GM23248 (cell line): ENCODE results near the gene SLC5A11. TPM values are rescaled to one million over a fixed set of nuclear protein-coding genes. Genes with fewer than 3 reads are reported as not detected.
A peak's percentile ranks its signal among the peaks of the same experiment; 100 is the strongest.

Experiments used
- DNase-seq: peaks from one replicate; pipeline ENCODE4 v3.0.0-alpha.2; 2015
- H2AFZ ChIP-seq: fragments of 200-600 bp; sonication (generic); 2 replicates; pipeline ENCODE4 v1.6.1; 2016; ENCODE audit warnings: antibody characterized with exemption
- H3F3A ChIP-seq: fragments of 200-600 bp; sonication (generic); 2 replicates; pipeline ENCODE4 v1.6.1; 2016; ENCODE audit warnings: mild to moderate bottlenecking, antibody characterized with exemption, mixed run types; ENCODE audit not compliant: insufficient read depth
- H3K27ac ChIP-seq: fragments of 200-600 bp; sonication (generic); 2 replicates; pipeline ENCODE4 v1.5.1; 2016; ENCODE audit warnings: mild to moderate bottlenecking
- H3K27me3 ChIP-seq: fragments of 200-600 bp; sonication (generic); replicated peaks from 2 replicates; pipeline ENCODE4 v1.6.1; 2016; ENCODE audit warnings: mild to moderate bottlenecking; ENCODE audit not compliant: insufficient read depth
- H3K36me3 ChIP-seq: fragments of 200-600 bp; sonication (generic); 2 replicates; pipeline ENCODE4 v1.6.1; 2016; ENCODE audit warnings: low read depth, mild to moderate bottlenecking
- H3K4me1 ChIP-seq: fragments of 200-600 bp; sonication (generic); 2 replicates; pipeline ENCODE4 v1.6.1; 2016; ENCODE audit warnings: mild to moderate bottlenecking; ENCODE audit not compliant: insufficient read depth
- H3K4me2 ChIP-seq: fragments of 200-600 bp; sonication (generic); one replicate; pipeline ENCODE4 v1.6.1; 2016; ENCODE audit warnings: mild to moderate bottlenecking; ENCODE audit not compliant: unreplicated experiment
- H3K4me3 ChIP-seq: fragments of 200-600 bp; sonication (generic); 2 replicates; pipeline ENCODE4 v1.5.1; 2016; ENCODE audit warnings: mild to moderate bottlenecking
- H3K79me2 ChIP-seq: fragments of 200-600 bp; sonication (generic); 2 replicates; pipeline ENCODE4 v1.6.1; 2016; ENCODE audit warnings: mild to moderate bottlenecking; ENCODE audit not compliant: insufficient read depth
- H3K9ac ChIP-seq: fragments of 200-600 bp; sonication (generic); 2 replicates; pipeline ENCODE4 v1.6.1; 2016; ENCODE audit warnings: mild to moderate bottlenecking
- H3K9me2 ChIP-seq: fragments of 200-600 bp; sonication (generic); 2 replicates; pipeline ENCODE4 v1.6.1; 2016; ENCODE audit warnings: mixed run types, mild to moderate bottlenecking, moderate library complexity; ENCODE audit not compliant: insufficient read depth
- H3K9me3 ChIP-seq: fragments of 200-600 bp; sonication (generic); one replicate; pipeline ENCODE4 v1.6.1; 2017; ENCODE audit warnings: low read depth
- H4K20me1 ChIP-seq: fragments of 200-600 bp; sonication (generic); 2 replicates; pipeline ENCODE4 v1.6.0; 2016; ENCODE audit not compliant: insufficient read depth
- EZH2 ChIP-seq: fragments of 200-600 bp; sonication (generic); IDR thresholded peaks from 2 replicates; pipeline ENCODE4 v1.6.1; 2018; ENCODE audit warnings: antibody characterized with exemption, mild to moderate bottlenecking; ENCODE audit not compliant: insufficient read depth, poor library complexity, severe bottlenecking
- EZH2phosphoT487 ChIP-seq: fragments of 200-600 bp; sonication (generic); IDR thresholded peaks from 2 replicates; pipeline ENCODE4 v1.6.1; 2018; ENCODE audit warnings: antibody characterized with exemption, moderate library complexity, mild to moderate bottlenecking, low read depth; ENCODE audit not compliant: insufficient read depth
- WGBS, 2 experiments: methylation state at CpG; one replicate each; pipeline ENCODE4 v1.1.6; 2015 to 2017; ENCODE audit warnings: low lambda C conversion rate in 2 of 2, low coverage in 1 of 2; ENCODE audit errors: missing lambda C conversion rate in 2 of 2; 5-methylcytosine and 5-hydroxymethylcytosine counted together
- in situ Hi-C: fragments of 300-500 bp; cut with MboI; formaldehyde crosslinking; loops from 2 replicates; pipeline ENCODE4 v1.15.0; 2020
- polyA plus RNA-seq: library from polyadenylated mRNA; unstranded; fragments of >200 nt; fragmentation: Nextera tagmentation; extraction: Ambion mirVana; gene quantifications from 2 replicates; pipeline ENCODE4 v1.2.1, GENCODE V29; 2016
- total RNA-seq: library from RNA; depleted of rRNA; stranded (reverse); fragments of >200 nt; shearing (Covaris generic); gene quantifications from 2 replicates; pipeline ENCODE4 v1.2.3, GENCODE V29; 2014

Gene SLC5A11
- total and polyA plus RNA-seq, 2 experiments from 2014 or later: not detected

DNA sequence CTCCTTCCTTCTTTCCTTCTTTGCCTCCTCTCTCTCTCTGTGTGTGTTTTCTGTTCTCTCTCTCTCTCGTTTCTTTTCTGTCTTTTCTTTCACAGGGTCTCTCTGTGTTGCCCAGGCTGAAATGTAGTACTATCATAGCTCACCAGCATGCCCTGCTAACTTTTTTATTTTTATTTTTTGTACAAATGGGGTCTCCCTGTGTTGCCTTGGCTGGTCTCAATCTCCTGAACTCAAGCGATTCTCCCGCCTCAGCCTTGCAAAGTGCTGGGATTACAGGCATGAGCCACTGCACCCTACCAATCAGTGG is 1.5 kb downstream of the SLC5A11 start:
- Histone ChIP-seq H3K9me3 (no peaks in the 10 kb centered on the region), H3K9me2 (no peaks in the 10 kb centered on the region), H3K9ac (no peak overlapping the region), H3K4me1 (peaks cover 18% of the 10 kb centered on the region; the same call in 1 of the 2 replicates), H2AFZ (no peak overlapping the region), H3K4me2 (no peak overlapping the region), H3K27ac (no peak overlapping the region), H3K4me3 (no peak overlapping the region), H3F3A (peaks cover 21% of the 10 kb centered on the region), H3K27me3 (no peaks in the 10 kb centered on the region), H3K36me3 (no peaks in the 10 kb centered on the region), H4K20me1 (no peaks in the 10 kb centered on the region), H3K79me2 (no peaks in the 10 kb centered on the region)
- TF ChIP-seq EZH2phosphoT487 (no peak), EZH2 (no peak)
- in situ Hi-C loops: no loop called here
- DNase-seq: no peak
- WGBS, 2 experiments: 84 to 88% methylated on average over 3 of the region's 3 CpGs

DNA sequence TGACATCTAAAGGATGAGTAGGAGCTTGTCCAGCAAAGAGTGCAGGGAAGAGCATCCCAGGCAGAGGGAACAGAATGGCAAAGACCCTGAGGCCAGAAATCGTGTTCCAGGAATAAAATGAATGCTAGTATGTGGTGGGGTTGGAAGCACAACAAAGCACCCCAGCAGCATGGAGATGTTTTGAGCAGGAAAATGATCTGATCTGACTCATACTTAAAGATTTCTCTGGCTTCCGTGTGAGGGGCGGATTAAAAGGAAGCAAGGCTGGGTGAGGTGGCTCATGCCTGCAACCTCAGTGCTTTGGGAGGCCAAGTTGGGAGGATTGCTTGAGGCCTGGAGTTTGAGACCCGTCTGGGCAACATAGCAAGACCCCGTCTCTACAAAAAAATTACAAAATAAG is 2.3 kb downstream of the SLC5A11 start:
- 55 to 62% methylated on average over 5 of the region's 5 CpGs for WGBS, 2 experiments
- no peak overlapping the region for H3K4me2 ChIP-seq
- H3K9me3 ChIP-seq: no peaks in the 10 kb centered on the region
- H3K4me1 ChIP-seq: peaks cover 18% of the 10 kb centered on the region; the same call in 1 of the 2 replicates
- H3K9ac ChIP-seq: no peak overlapping the region
- no peaks in the 10 kb centered on the region for H3K36me3 ChIP-seq
- H3K27ac ChIP-seq: no peak overlapping the region
- H2AFZ ChIP-seq: no peak overlapping the region
- DNase-seq: peak; percentile 74
- no peaks in the 10 kb centered on the region for H3K27me3 ChIP-seq
- peaks cover 21% of the 10 kb centered on the region for H3F3A ChIP-seq
- H3K79me2 ChIP-seq: no peaks in the 10 kb centered on the region
- H4K20me1 ChIP-seq: no peaks in the 10 kb centered on the region
- in situ Hi-C loops: no loop called here
- no peak for TF ChIP-seq EZH2phosphoT487
- TF ChIP-seq EZH2: no peak
- H3K4me3 ChIP-seq: no peak overlapping the region
- no peaks in the 10 kb centered on the region for H3K9me2 ChIP-seq

DNA sequence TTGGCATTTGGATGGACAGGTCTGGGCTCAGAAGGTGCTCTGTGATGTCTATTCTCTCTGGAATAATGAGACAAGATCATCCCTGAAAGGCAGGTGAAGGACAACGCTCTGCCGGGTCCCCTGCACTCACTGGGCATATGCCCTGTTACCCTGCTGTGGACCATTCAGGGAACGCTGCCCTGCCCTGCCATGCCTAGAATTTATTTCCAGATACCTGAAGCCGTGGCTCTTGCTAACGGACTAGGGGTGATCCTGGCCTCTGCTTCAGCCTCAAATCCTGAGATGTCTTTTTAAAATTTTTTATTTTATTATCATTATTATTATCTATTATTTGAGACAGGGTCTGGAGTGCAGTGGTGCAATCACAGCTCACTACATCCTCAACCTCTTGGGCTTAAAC is 3.9 kb downstream of the SLC5A11 start:
- Histone ChIP-seq H3K9me3 (no peaks in the 10 kb centered on the region), H3K9me2 (no peaks in the 10 kb centered on the region), H3K4me2 (no peak overlapping the region), H3K27ac (no peak overlapping the region), H3K27me3 (no peaks in the 10 kb centered on the region), H3K36me3 (no peaks in the 10 kb centered on the region), H3F3A (peaks cover 21% of the 10 kb centered on the region), H2AFZ (no peak overlapping the region), H3K4me3 (no peak overlapping the region), H3K79me2 (no peaks in the 10 kb centered on the region), H3K4me1 (peaks cover 23% of the 10 kb centered on the region), H4K20me1 (no peaks in the 10 kb centered on the region), H3K9ac (no peak overlapping the region)
- DNase-seq: no peak
- in situ Hi-C loops: no loop called here
- WGBS, 2 experiments: 94 to 100% methylated on average over 5 of the region's 5 CpGs
- TF ChIP-seq EZH2phosphoT487 (no peak), EZH2 (no peak)

DNA sequence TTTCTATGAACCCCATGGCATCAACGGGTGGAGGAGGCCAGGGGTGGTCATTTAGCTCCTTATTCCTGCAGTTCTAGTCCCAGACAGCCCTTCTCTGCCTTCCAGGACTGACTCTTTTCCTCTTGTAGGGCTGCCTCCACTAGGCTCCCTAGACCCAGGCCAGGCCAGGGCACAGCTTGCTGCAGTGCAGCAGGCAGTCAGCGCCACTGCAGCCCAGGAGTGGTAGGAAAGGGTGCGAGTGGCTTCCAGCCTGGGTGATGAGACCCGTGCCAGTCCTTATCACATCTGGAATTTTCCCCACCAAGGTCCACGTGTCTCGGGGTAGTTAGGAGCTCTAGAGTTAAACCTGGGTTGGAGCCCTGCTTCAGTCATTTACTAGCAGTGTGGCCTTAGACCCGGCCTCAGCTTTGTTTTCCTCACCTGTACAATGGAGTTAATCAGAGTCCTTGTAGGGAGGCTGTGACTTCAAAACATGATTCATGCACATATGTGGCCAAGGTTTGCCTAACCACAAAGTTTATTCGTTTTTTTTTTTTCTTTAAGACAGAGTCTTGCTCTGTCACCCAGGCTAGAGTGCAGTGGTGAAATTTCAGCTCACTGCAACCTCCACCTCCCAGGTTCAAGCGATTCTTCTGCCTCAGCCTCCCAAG is 4.7 kb downstream of the SLC5A11 start:
- peak; percentile 69 for DNase-seq
- Histone ChIP-seq H3K4me2 (peak overlapping the region; percentile 26), H3K4me3 (no peak overlapping the region), H3K79me2 (no peaks in the 10 kb centered on the region), H3K27ac (peak overlapping the region; percentile 57), H4K20me1 (no peaks in the 10 kb centered on the region), H3K9ac (peak overlapping the region; percentile 36; the same call in 1 of the 2 replicates), H3K9me2 (no peaks in the 10 kb centered on the region), H3K27me3 (no peaks in the 10 kb centered on the region), H3F3A (peaks cover 21% of the 10 kb centered on the region), H2AFZ (no peak overlapping the region), H3K9me3 (no peaks in the 10 kb centered on the region), H3K36me3 (no peaks in the 10 kb centered on the region), H3K4me1 (peaks cover 23% of the 10 kb centered on the region)
- no peak for TF ChIP-seq EZH2
- no peak for TF ChIP-seq EZH2phosphoT487
- WGBS, 2 experiments: 57 to 62% methylated on average over 9 of the region's 9 CpGs
- in situ Hi-C loops: no loop called here

DNA sequence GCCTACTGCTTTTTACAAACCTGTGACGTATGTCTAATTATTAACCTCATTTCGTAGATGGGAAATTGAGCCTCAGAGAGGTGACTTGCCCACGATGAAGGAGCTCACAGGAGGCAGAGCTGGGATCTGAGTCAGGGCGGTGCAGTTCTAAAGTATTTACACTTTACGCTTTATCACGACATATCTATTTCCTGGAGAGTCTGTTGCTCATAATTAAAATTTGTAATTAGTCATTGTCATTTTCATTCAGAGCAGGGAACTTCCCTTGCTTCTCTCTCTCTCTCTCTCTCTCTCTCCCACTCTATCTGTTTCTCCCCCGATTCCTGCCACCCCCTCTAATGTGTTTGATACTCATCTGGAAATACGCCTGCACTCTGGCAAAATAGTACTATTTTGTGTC is 5.9 kb downstream of the SLC5A11 start:
- in situ Hi-C loops: no loop called here
- Histone ChIP-seq H3K4me1 (peaks cover 23% of the 10 kb centered on the region), H3K4me2 (no peak overlapping the region), H3K27ac (no peak overlapping the region), H4K20me1 (no peaks in the 10 kb centered on the region), H3K4me3 (no peak overlapping the region), H3K9ac (no peak overlapping the region), H3K9me2 (no peaks in the 10 kb centered on the region), H3K27me3 (no peaks in the 10 kb centered on the region), H3F3A (peaks cover 21% of the 10 kb centered on the region), H3K36me3 (no peaks in the 10 kb centered on the region), H3K79me2 (no peaks in the 10 kb centered on the region), H2AFZ (no peak overlapping the region), H3K9me3 (no peaks in the 10 kb centered on the region)
- DNase-seq: peak; percentile 61
- TF ChIP-seq EZH2 (no peak), EZH2phosphoT487 (no peak)
- 49 to 51% methylated on average over 8 of the region's 8 CpGs for WGBS, 2 experiments
